ENCODE measurements around the gene FAM107B.
A peak's percentile ranks its signal among the peaks of the same experiment; 100 is the strongest.

Gene FAM107B

GRCh38 chr10:14541379-14541778 lies 233.3 kb downstream of the FAM107B start:
- TF ChIP-seq, protein P1, sequence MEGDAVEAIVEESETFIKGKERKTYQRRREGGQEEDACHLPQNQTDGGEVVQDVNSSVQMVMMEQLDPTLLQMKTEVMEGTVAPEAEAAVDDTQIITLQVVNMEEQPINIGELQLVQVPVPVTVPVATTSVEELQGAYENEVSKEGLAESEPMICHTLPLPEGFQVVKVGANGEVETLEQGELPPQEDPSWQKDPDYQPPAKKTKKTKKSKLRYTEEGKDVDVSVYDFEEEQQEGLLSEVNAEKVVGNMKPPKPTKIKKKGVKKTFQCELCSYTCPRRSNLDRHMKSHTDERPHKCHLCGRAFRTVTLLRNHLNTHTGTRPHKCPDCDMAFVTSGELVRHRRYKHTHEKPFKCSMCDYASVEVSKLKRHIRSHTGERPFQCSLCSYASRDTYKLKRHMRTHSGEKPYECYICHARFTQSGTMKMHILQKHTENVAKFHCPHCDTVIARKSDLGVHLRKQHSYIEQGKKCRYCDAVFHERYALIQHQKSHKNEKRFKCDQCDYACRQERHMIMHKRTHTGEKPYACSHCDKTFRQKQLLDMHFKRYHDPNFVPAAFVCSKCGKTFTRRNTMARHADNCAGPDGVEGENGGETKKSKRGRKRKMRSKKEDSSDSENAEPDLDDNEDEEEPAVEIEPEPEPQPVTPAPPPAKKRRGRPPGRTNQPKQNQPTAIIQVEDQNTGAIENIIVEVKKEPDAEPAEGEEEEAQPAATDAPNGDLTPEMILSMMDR (IDR thresholded peaks at IDR 0.05; ENCODE audit: insufficient read depth, low read depth, low read length, missing control alignments): no peak
- no peak overlapping the region for H3K4me3 ChIP-seq (ENCODE audit: low read length)
- no peak for DNase-seq (ENCODE audit: low read depth)

DNA sequence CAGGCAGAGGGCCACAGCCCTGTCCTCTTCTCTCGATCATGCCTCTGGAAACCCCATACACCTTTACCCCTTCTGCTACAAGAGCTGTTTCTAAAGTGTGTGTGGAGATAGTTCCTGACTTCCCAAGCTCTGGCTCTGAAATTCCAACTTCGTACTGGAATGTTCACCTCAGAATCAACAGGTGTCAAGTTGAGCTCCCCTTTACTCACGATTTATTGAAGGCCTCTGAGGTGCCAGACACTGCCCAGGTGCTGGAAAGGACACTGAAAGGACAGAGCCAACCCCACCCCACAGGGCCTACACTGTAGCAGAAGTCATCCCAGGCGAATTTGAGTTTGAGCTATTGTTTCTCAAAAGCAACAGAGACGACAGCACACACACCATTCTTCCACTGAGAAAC lies 234.1 kb downstream of the FAM107B start:
- H3K4me3 ChIP-seq (ENCODE audit: low read length): no peak overlapping the region
- DNase-seq (ENCODE audit: low read depth): no peak
- TF ChIP-seq, protein P1 (IDR thresholded peaks at IDR 0.05; ENCODE audit: insufficient read depth, low read depth, low read length, missing control alignments): no peak

DNA sequence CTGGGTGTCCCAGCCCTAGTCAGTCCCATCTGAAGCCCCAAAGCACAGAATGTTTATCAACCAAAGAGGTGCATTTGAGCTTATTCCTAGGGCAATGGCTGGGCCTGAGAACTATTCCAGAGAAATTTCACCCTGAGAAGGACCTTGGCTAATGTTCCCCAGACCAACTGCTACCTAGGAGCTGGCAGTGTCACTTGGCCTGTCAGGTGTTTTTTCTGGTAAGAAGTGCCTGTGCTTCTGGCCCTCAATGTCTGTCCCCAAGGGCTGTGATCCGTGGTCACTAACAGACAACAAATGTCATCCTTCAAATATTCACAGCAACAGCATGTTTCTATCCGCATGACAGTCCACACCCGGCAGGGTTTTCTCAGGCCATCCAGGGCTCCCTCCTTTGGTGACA lies 234.6 kb downstream of the FAM107B start:
- TF ChIP-seq, protein P1 (IDR thresholded peaks at IDR 0.05; ENCODE audit: insufficient read depth, low read depth, low read length, missing control alignments): no peak
- DNase-seq (ENCODE audit: low read depth): no peak
- H3K4me3 ChIP-seq (ENCODE audit: low read length): no peak overlapping the region

GRCh38 chr10:14539176-14539575 lies 235.5 kb downstream of the FAM107B start:
- no peak for DNase-seq (ENCODE audit: low read depth)
- no peak overlapping the region for H3K4me3 ChIP-seq (ENCODE audit: low read length)
- TF ChIP-seq, protein P1 (IDR thresholded peaks at IDR 0.05; ENCODE audit: insufficient read depth, low read depth, low read length, missing control alignments): no peak

- DNase-seq (ENCODE audit: low read depth): peak; percentile 83
- no peak overlapping the region for H3K4me3 ChIP-seq (ENCODE audit: low read length)
- TF ChIP-seq, protein P1 (IDR thresholded peaks at IDR 0.05; ENCODE audit: insufficient read depth, low read depth, low read length, missing control alignments): peak; percentile 80
Observed at GRCh38 chr10:14536241-14537213, 238.2 kb downstream of the FAM107B start.

DNA sequence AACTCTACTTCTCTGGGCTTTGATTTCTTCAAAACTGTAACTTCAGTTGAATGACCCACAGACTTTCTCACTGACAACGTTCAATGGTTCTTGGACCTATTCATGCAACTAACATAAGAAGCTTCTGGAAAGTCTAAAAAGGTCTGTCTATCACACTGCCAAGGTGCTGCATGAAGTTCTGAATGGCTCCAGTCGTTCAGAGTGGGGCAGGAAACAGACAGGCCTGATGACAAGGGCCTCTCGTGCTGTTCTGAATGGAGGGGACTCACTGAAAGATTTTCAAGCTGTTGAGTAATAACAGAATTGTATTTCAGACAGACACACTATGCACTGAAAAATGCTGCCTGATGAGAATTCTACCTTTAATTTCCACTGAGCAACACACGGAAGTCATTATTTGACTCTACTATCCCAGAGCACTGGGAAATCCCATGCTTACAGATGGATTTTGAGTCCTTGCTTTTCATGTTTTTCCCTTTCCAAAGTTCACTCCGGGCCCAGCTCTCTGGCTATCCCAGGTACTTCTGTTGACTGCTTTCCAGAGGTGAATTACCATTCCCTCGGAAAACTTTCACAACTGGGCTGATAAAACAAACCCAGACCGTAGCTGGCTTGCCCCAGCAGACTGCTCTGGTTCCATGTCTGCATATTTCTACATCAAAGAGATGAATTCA lies 239.1 kb downstream of the FAM107B start:
- DNase-seq (ENCODE audit: low read depth): no peak
- TF ChIP-seq, protein P1 (IDR thresholded peaks at IDR 0.05; ENCODE audit: insufficient read depth, low read depth, low read length, missing control alignments): no peak
- no peak overlapping the region for H3K4me3 ChIP-seq (ENCODE audit: low read length)

All from epithelial cell of esophagus (primary cell).